CD14-positive monocyte (primary cell): ENCODE data around the gene EPO. TPM values are rescaled to one million over a fixed set of nuclear protein-coding genes. Genes with fewer than 3 reads are reported as not detected.

ENCODE experiments used
- DNase-seq, 3 donors: peaks; one replicate each; pipeline ENCODE4 v3.0.0-alpha.2; 2011 to 2022
- H2AFZ ChIP-seq: 2 replicates; pipeline ENCODE4 v1.6.0; 2012; ENCODE audit warnings: mild to moderate bottlenecking, low read depth, low read length, inconsistent platforms; ENCODE audit not compliant: insufficient read depth, poor library complexity, severe bottlenecking
- H3K27ac ChIP-seq, 2 donors: 1 replicate in 1 of 2; 2 replicates in 1 of 2; pipeline ENCODE4 v1.5.1; 2012 to 2013; ENCODE audit warnings: low read length in 2 of 2, control low read depth in 1 of 2, inconsistent platforms in 1 of 2, low read depth in 1 of 2, mild to moderate bottlenecking in 1 of 2
- H3K27me3 ChIP-seq, 2 donors: one replicate each; pipeline versions ENCODE4 v1.6.0 to v1.6.1; 2011 to 2013; ENCODE audit warnings: low read length in 2 of 2; ENCODE audit not compliant: control insufficient read depth in 2 of 2, insufficient read depth in 2 of 2
- H3K36me3 ChIP-seq, 2 donors: replicated peaks in 1 of 2; 1 replicate in 1 of 2; 2 replicates in 1 of 2; pipeline versions ENCODE4 v1.5.1 to v1.6.1; 2012 to 2013; ENCODE audit warnings: low read length in 2 of 2, control low read depth in 1 of 2, inconsistent platforms in 1 of 2, mild to moderate bottlenecking in 1 of 2; ENCODE audit not compliant: insufficient read depth in 2 of 2, control insufficient read depth in 1 of 2
- H3K4me1 ChIP-seq, 2 donors: 1 replicate in 1 of 2; 2 replicates in 1 of 2; pipeline versions ENCODE4 v1.5.1 to v1.6.1; 2012 to 2013; ENCODE audit warnings: low read length in 2 of 2, control low read depth in 1 of 2, inconsistent platforms in 1 of 2, mild to moderate bottlenecking in 1 of 2, moderate library complexity in 1 of 2; ENCODE audit not compliant: insufficient read depth in 2 of 2, control insufficient read depth in 1 of 2
- H3K4me2 ChIP-seq: replicated peaks from 2 replicates; pipeline ENCODE3; 2012; ENCODE audit warnings: low read length, moderate library complexity, mild to moderate bottlenecking; ENCODE audit not compliant: poor library complexity, severe bottlenecking; ENCODE audit errors: extremely low read depth
- H3K4me3 ChIP-seq, 3 experiments: fragments of 200-600 bp in 1 of 3; sonication (generic) in 1 of 3; replicated peaks in 1 of 3; 1 replicate in 2 of 3; 2 replicates in 1 of 3; pipeline ENCODE4 v1.5.1; 2011 to 2013; ENCODE audit warnings: low read length in 3 of 3, mild to moderate bottlenecking in 3 of 3, control low read depth in 2 of 3, low read depth in 2 of 3, inconsistent platforms in 1 of 3, moderate library complexity in 1 of 3
- H3K79me2 ChIP-seq: 2 replicates; pipeline ENCODE4 v1.6.0; 2012; ENCODE audit warnings: mild to moderate bottlenecking, control low read depth, inconsistent platforms, low read length, moderate library complexity; ENCODE audit not compliant: insufficient read depth
- H3K9ac ChIP-seq: 2 replicates; pipeline ENCODE4 v1.6.0; 2017; ENCODE audit warnings: low read length, mild to moderate bottlenecking; ENCODE audit not compliant: insufficient read depth, poor library complexity, severe bottlenecking
- H3K9me3 ChIP-seq, 2 donors: replicated peaks in 1 of 2; 1 replicate in 1 of 2; 2 replicates in 1 of 2; pipeline versions ENCODE4 v1.5.1 to v1.6.1; 2012 to 2013; ENCODE audit warnings: low read length in 2 of 2, control low read depth in 1 of 2; ENCODE audit not compliant: control insufficient read depth in 1 of 2, insufficient read depth in 1 of 2
- H4K20me1 ChIP-seq: 2 replicates; pipeline ENCODE4 v1.6.0; 2012; ENCODE audit warnings: mild to moderate bottlenecking, low read length, control low read depth, moderate library complexity; ENCODE audit not compliant: insufficient read depth
- H3K27ac Mint-ChIP-seq, 7 donors: one replicate each; pipeline ENCODE4 v1.8.0; 2020; ENCODE audit warnings: mild to moderate bottlenecking in 7 of 7, mixed read lengths in 7 of 7, moderate library complexity in 6 of 7, inconsistent platforms in 2 of 7
- H3K27me3 Mint-ChIP-seq, 3 donors: one replicate each; pipeline ENCODE4 v1.8.0; 2021 to 2022; ENCODE audit warnings: low read depth in 3 of 3, mild to moderate bottlenecking in 3 of 3, mixed read lengths in 3 of 3, moderate library complexity in 3 of 3, inconsistent platforms in 1 of 3
- H3K36me3 Mint-ChIP-seq, 2 donors: one replicate each; pipeline ENCODE4 v1.8.0; 2020; ENCODE audit warnings: mixed read lengths in 2 of 2, inconsistent platforms in 1 of 2, mild to moderate bottlenecking in 1 of 2
- H3K4me1 Mint-ChIP-seq: one replicate; pipeline ENCODE4 v1.8.0; 2020; ENCODE audit warnings: mild to moderate bottlenecking, mixed read lengths
- H3K4me3 Mint-ChIP-seq, 2 donors: one replicate each; pipeline ENCODE4 v1.8.0; 2020; ENCODE audit warnings: mild to moderate bottlenecking in 2 of 2, mixed read lengths in 2 of 2, moderate library complexity in 1 of 2
- H3K9me3 Mint-ChIP-seq, 7 donors: one replicate each; pipeline ENCODE4 v1.8.0; 2020 to 2022; ENCODE audit warnings: mixed read lengths in 7 of 7, mild to moderate bottlenecking in 6 of 7, moderate library complexity in 6 of 7, inconsistent platforms in 2 of 7
- WGBS: methylation state at CpG from one replicate; pipeline ENCODE4 v1.1.5; 2013; ENCODE audit warnings: missing lambda C conversion rate; ENCODE audit not compliant: insufficient coverage; 5-methylcytosine and 5-hydroxymethylcytosine counted together
- intact Hi-C, 2 donors: fragments of 100-400 bp; cut with micrococcal nuclease; formaldehyde crosslinking; loops; one replicate each; pipeline versions ENCODE4 v1.15.0 to v1.15.1; 2023
- polyA plus RNA-seq, 3 donors: library from polyadenylated mRNA; depleted of rRNA in 1 of 3; unstranded in 2 of 3; stranded (reverse) in 1 of 3; fragments of 300-500 nt in 2 of 3; fragments of >200 nt in 1 of 3; fragmentation: Illumina TruSeq in 2 of 3; gene quantifications; 1 replicate in 2 of 3; 2 replicates in 1 of 3; pipeline ENCODE4 v1.2.3, GENCODE V29; 2012 to 2021
- TF ChIP-seq, protein P1 (sequence below): fragments of 200-600 bp; IDR thresholded peaks from one replicate; pipeline ENCODE4 v1.8.0; 2022; ENCODE audit warnings: antibody characterized with exemption, mild to moderate bottlenecking

The EPO gene
- polyA plus RNA-seq, 3 donors: not detected

- H3K36me3 ChIP-seq: no peaks in the 10 kb centered on the region
- peak overlapping the region; percentile 82 to 96 (median 92) for H3K27ac Mint-ChIP-seq
- no peaks in the 10 kb centered on the region for H3K9me3 ChIP-seq
- 0% methylated on average over 18 of the region's 25 CpGs for WGBS
- H3K27ac ChIP-seq: peak overlapping the region; percentile 84 to 87
- H4K20me1 ChIP-seq: no peaks in the 10 kb centered on the region
- peaks cover 0 to 3% of the 10 kb centered on the region in 2 donors for H3K27me3 ChIP-seq
- intact Hi-C loops: loop anchor here (5.0 kb wide), 2 partner anchors 33 to 147 kb away; partner anchors contain the start of genes GNB2 (in 1 of the 2) and SLC12A9 (in 1 of the 2)
- H3K9me3 Mint-ChIP-seq: no peaks in the 10 kb centered on the region
- peak; percentile 50 to 60 (median 52) for DNase-seq
- H3K4me2 ChIP-seq: peak overlapping the region; percentile 91
- TF ChIP-seq, protein P1, sequence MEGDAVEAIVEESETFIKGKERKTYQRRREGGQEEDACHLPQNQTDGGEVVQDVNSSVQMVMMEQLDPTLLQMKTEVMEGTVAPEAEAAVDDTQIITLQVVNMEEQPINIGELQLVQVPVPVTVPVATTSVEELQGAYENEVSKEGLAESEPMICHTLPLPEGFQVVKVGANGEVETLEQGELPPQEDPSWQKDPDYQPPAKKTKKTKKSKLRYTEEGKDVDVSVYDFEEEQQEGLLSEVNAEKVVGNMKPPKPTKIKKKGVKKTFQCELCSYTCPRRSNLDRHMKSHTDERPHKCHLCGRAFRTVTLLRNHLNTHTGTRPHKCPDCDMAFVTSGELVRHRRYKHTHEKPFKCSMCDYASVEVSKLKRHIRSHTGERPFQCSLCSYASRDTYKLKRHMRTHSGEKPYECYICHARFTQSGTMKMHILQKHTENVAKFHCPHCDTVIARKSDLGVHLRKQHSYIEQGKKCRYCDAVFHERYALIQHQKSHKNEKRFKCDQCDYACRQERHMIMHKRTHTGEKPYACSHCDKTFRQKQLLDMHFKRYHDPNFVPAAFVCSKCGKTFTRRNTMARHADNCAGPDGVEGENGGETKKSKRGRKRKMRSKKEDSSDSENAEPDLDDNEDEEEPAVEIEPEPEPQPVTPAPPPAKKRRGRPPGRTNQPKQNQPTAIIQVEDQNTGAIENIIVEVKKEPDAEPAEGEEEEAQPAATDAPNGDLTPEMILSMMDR: peak; percentile 99
- peak overlapping the region; percentile 96 for H2AFZ ChIP-seq
- H3K79me2 ChIP-seq: peaks cover 16% of the 10 kb centered on the region
- peaks cover 18% of the 10 kb centered on the region for H3K4me1 Mint-ChIP-seq
- H3K27me3 Mint-ChIP-seq: peaks cover 6 to 18% (median 10%) of the 10 kb centered on the region in 3 donors
- peaks cover 16 to 23% of the 10 kb centered on the region in 2 donors for H3K4me1 ChIP-seq
- peaks cover 2 to 7% of the 10 kb centered on the region in 2 donors for H3K36me3 Mint-ChIP-seq
- H3K9ac ChIP-seq: peak overlapping the region; percentile 88
- peak overlapping the region; percentile 67 to 95 (median 93) for H3K4me3 ChIP-seq
- peak overlapping the region; percentile 94 to 96 for H3K4me3 Mint-ChIP-seq
Observed at GRCh38 chr7:100705320-100705752, 14.9 kb upstream of the EPO start.

DNA sequence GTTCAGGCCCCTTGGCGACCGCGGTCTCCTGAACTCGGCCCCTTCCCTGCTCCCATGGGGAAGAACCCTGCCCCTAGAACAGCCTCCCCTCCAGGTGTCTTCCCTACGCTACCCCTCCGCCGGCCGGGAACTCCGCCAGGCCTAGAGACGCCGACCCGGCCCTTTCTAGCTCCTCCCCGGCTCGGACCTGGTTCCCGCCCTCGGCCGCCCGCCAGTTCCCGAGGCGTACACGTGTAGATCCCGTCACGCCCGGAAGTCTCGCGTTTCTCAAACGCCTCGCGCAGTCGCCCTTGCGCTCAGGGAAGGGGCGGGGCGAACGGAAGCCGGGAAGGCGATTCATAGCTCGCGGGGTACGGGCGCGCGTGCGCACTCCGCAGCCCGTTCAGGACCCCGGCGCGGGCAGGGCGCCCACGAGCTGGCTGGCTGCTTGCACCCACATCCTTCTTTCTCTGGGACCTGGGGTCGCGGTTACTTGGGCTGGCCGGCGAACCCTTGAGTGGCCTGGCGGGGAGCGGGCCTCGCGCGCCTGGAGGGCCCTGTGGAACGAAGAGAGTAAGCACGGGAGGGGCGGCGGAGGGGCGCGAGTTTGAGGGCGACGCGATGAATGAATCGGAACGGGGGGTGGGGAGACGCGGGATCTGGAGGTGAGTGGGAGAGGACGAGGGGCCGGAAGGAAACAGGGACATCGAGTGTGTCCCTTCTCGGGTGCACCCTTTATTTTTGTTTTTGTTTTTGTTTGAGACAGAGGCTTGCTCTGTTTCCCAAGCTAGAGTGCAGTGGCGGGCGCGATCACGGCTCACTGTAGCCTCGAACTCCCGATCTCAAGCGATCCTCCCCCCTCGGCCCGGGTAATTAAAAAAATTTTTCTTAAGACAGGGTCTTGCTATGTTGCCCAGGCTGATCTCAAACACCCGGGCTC, 14.3 kb upstream of the EPO start, which contains the start of gene POP7:
Gene POP7 (plus strand): TSS at position 369 of the 919 bp plus-strand sequence. CDS start 710 bp downstream, outside the sequence.
- H3K36me3 ChIP-seq: no peaks in the 10 kb centered on the region
- H3K4me2 ChIP-seq: peak within 1 kb of the TSS; percentile 91
- peak; percentile 96 for DNase-seq
- H3K9me3 ChIP-seq: no peaks in the 10 kb centered on the region
- H3K4me1 ChIP-seq: peaks cover 16 to 23% of the 10 kb centered on the region in 2 donors
- Mint-ChIP-seq H3K36me3 (peaks cover 2 to 7% of the 10 kb centered on the region in 2 donors), H3K27ac (peak within 1 kb of the TSS; percentile 82 to 96 (median 92)), H3K4me1 (peaks cover 16% of the 10 kb centered on the region), H3K4me3 (peak within 1 kb of the TSS; percentile 94 to 96), H3K27me3 (peaks cover 6 to 15% (median 10%) of the 10 kb centered on the region in 3 donors), H3K9me3 (no peaks in the 10 kb centered on the region)
- peak within 1 kb of the TSS; percentile 67 to 95 (median 93) for H3K4me3 ChIP-seq
- H2AFZ ChIP-seq: peak within 1 kb of the TSS; percentile 96
- peak within 1 kb of the TSS; percentile 84 to 87 for H3K27ac ChIP-seq
- peaks cover 0 to 3% of the 10 kb centered on the region in 2 donors for H3K27me3 ChIP-seq
- peaks cover 16% of the 10 kb centered on the region for H3K79me2 ChIP-seq
- intact Hi-C loops: loop anchor here (5.0 kb wide), 2 partner anchors 34 to 146 kb away; partner anchors contain the start of genes GNB2 (in 1 of the 2) and SLC12A9 (in 1 of the 2)
- H4K20me1 ChIP-seq: no peaks in the 10 kb centered on the region
- peak within 1 kb of the TSS; percentile 88 for H3K9ac ChIP-seq
- WGBS: under 1% methylated on average over 84 of the region's 86 CpGs
- TF ChIP-seq, protein P1: no peak
